ENCODE measurements around the gene CPVL.
"Not testable (repeated sequence)": the region's sequence is repeated elsewhere in the genome, so short reads cannot be mapped to it uniquely, and the experiment has no call there.

Gene CPVL

DNA sequence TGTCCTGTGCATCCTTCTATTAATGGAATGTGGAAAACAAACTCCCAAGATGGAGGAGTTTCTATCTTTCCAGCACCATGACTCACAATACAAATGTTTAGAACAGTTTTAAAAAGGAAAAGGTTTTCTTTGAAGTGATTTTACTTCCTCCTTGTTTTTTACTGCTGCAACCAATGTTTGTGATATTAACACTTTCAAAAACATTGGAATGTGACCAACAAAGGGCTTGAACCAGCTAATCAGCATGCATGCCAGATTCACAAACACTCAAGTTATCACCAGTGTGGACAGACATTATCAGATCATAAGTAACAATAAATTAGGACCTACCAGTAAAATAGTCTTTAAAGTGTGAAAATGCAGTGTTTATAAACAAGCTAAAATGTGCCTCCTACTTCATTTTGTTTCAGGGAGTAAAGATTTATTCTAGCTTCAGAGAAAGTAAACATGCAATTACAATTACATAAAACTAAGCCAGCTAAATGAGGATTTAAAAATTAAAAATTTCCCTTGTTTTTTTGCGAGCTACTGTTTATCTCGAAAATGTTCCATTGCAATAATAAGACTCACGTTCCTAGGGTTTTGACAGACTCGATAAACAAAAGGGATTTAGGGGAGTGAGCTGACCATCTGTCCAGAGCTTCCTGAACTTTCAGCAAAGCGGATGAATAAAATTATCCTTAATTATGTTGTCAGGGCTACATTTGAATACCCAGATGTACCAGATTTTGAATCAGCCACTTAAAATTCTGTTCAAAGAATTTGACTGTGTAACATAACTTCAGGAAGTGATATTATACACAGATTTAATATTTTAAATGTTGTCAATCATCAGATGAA is 29.8 kb downstream of the CPVL start:
- no peak for DNase-seq

DNA sequence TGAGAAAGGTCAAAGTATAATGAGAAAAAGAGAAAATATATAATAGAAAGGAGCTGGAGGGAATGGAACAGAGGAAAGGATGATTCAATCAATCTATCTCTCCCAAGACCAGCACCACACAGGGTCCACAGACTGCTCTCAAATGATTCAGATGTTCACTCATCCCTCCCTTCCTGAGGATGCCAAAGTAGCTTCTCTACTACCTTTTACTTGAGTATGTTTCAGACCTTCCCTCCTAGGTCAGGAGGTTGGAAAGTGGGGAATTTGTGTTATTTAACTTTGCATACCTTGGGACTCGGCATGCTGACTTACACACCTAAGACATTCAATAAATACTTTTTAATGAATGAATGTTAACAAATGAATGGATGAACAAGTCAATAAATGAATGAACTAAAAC is 30.6 kb downstream of the CPVL start:
- no peak for DNase-seq

DNA sequence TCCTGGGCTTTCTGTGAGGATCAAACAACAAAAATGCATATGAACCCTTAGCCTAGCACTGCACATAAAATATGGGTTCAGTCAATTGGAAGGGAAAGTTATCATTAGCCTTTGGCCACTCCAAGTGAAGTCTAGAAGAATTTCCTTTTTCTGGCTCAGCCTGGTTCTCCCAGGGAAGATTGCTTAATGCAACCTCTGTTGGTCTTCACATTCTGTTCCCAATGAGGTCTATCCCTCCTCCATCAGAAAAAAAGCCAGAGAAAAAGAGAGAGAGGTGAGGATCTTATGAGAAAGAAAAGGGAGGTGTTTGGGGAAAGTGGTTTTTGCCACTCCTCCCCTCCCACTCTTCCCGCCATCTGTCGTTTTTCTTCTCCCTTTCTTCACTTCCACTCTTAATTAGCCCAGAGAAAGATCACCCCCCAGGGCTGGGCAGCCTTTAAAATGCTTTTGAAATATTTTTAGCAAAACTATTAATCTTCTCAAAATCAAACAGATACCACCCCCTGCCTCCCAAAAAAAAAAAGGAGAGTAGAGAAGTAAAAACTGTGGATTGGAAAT is 31.1 kb downstream of the CPVL start:
- peak; percentile 19 for DNase-seq

DNA sequence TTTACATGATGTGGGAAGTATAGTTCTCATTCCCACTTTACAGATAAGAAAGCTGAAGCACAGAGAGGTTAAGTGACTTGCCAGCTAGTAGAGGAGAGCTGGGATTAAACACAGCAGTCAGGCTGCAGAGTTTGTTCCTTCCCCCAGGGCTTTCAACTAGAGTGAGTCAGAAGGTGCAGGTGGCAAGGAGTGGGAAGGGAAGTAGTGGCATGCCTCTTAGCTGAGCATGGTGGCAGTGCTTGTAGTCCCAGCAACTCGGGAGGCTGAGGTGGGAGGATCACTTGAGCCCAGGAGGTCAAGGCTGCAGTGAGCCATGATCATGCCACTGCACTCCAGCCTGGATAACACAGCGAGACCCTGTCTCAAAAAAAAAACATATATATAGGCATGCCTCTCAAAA is 32.1 kb downstream of the CPVL start:
- DNase-seq, result not testable (repeated sequence)

DNA sequence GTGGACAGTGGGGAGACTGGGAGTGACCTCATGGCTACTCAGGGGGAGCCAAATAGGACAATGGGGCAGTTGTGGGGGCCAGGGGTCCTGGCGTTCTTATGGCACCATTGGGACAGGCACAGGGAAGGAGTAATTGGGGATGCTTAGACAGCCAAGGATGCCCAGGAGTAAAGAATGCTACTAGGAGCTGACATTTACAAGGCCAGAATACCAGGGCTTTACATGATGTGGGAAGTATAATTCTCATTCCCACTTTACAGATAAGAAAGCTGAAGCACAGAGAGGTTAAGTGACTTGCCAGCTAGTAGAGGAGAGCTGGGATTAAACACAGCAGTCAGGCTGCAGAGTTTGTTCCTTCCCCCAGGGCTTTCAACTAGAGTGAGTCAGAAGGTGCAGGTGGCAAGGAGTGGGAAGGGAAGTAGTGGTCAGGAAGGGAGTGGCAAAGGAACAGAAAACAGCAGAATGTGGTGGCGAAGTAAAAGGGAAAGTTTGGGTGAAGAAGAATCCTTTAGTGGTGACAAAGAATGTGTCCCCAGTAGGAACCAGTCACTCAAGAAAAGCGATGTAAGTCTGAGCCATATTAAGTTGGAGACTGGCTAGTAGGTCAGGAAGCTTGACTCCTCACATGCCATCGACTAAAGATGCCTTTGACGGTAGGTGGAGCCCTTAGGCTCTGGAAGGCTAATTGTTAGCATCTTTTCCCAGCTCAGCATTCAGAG is 32.8 kb downstream of the CPVL start:
- no peak for DNase-seq

DNA sequence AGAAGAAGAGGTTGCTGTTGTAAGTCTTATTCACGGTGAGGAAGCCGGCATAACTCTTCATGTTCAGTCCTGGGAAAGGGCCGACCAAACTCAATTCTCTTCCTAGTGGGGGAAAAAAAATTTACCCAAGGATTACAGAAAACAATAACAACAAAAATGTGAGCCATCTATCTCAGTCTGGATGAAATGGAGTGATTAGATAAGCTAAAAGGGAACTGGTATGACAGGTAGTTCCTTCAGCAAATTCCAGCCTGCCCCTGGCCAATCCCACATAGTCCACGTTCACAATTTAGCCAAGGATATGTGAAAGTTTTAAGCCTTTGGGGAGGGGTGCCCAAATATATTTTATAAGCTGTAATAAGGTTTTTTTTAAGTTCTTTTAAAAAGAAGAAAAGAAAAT is 33.6 kb downstream of the CPVL start:
- no peak for DNase-seq

DNA sequence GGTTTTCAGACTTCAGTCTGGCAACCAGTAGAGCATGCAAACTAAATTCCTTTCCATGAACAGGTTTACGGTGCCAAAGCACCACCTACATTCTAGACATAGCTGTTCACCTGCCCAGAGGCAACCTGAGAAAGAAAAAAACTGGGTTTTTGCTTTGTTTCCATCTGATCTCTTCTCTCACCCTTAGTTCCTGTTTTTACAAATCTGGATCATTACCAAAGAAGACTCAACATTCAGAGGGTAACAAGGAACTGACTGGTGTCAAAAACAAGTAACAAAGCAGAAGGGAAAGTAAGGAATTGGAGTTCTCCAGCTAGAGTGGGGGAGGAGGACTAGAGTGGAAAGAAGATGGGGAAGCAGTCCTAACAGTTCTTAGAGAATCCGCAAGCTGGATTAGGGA is 36.4 kb downstream of the CPVL start:
- no peak for DNase-seq

DNA sequence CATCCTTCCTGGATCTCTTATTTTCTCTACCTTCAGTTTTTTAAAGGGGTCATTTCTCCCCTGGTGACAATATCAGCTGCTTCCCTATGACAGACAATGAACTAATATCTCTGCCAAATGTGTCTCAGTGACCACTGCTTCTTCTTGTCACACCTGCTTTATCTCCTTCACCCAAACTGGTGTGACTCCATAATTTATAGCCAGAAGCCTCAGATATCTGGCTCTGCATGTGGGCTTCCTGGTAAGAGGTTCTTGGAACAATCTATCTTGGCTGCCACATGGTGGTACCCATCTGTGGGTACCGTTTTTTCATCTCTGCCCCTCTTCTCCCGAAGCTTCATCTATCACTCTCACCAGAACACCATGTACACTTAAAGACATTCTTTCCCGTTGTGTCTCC is 37.0 kb downstream of the CPVL start:
- no peak for DNase-seq

DNA sequence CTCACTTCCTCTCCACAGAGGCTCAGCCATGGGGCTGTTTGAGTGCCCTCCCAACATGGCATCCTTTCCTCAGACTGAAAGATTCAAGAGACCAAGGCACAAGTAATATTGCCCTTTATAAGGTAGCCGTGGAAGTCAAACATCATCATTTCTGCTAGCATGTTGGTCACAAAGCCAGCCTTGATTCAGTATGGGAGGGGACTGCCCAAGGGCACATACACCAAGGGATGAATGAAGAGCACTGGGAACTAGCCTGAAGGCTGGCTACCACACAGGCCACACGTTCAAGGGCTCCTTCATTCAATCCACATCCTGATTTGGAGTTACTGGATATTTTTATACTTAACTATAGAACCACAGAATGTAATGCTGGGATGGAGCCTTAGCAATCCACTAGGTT is 39.3 kb downstream of the CPVL start:
- DNase-seq, result no peak

DNA sequence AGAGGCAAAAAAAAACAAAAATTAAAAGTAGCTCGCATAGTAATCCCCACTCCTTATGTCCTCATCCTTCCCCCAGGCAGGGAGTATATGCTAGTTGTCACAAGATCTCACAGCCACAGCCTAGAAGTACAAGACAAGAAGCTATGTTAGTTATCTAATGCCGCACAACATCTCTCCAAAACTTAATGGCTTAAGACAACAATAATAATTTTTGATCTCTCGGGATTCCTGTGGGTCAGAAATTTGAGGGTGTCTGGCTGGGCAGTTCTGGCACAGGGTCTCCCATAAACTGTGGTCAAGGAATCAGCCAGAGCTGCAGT is 39.7 kb downstream of the CPVL start:
- DNase-seq, result no peak

DNA sequence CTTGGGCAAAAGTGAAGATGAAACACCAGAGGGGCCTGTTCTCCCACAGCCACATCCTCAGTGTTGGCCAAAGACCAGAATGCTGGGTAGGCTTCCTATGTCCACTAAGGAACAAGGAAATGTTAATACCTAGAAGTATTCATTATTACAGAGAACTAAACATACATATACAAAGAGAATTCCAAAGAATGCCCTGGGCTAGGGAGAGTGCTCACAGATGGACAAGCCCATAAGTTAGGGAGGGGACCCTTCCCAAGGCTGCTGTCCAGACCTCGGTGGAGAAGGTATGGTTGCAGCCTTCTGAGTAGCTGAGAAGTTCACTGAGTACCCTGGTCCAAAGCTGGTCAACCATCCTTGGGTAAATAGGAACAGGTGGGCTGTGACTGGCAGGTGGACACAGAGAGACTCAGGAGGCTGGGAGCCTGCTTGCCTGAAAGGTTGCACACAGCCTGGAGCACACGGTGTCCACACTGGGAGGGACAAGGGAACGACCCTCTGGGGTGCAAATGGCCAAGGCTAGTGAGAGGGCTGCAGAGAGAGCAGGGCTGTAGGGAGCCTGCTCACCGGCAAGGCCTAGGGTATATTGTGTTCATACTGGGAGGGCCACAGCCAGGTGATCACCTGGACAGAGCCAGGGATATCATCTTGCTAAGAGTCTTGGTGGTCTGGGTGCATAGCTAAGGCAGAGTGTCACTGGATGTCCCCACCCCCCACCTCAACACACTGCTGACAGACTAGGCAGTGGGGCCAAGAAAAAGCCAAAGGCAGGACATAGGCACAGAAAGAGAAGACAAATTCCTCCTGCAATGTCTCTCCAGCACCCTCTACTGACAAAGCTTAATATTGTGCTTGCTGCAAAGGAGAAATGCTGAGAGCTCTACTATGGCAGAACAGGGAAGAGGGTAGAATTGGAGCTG is 40.3 kb downstream of the CPVL start:
- peak; percentile 39 for DNase-seq

DNA sequence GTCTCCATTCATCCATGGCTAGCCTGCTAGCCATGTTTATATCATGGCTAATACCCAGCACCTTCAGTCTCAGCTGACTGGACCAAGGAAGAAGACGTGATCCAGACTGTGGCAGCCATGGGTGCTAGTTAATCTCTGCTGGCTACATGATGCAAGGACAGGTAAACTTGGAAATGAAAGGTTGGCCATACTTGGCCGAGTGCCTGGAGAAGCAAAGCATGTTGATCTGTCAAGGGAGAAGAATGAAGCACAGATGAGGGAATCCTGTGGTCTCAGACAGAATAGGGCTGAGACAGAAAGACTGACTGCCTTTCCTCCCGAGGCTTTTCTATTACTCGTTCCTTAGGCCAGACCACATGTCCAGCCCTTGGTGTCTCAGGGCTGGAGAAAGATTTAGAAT is 41.1 kb downstream of the CPVL start:
- DNase-seq, result no peak

DNA sequence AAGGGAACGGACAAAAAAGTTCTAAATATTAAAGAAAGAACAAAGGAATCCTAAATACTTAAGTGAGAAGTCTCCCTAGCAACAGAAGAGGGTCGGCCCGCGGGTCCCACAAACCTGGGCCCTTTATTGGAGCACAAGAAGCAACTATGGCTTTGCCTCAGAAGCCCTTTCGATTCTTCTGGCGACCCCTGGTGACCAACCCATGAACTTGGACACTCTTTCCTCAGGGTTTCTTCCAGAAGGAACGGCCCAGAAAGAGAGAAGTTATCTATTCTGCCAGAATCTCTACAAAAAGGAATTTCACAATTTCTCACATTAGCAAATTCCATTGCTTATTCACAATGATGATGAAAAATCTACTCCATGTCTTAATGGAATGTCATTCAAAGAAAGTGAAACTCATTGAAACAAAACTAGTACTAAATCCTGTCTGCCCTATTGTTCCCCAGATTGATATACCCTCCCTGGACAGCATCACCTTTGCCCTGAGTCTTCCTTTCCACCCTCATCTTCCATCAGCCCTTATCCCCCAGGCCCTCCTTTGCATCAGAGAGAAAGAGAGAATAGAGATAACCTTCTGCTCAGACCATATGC is 43.7 kb downstream of the CPVL start:
- no peak for DNase-seq

DNA sequence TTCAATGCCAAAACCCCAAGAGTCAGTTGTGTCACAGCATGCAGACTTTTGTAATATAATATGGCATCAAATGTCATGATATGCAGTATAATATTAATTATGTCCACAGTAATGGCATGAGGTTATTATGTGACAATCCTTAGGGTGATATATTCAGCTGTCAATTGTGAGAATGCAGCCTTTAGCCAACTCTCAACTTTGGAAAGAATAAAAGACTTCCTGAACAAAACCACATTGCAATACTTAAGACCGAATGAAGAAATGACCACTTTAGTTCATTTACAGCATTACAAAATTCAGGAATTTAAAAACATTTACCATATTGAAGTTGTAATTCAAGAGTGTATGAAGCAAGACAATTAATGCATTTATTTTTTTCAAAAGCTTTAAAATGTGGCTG is 45.4 kb downstream of the CPVL start:
- DNase-seq, result no peak

DNA sequence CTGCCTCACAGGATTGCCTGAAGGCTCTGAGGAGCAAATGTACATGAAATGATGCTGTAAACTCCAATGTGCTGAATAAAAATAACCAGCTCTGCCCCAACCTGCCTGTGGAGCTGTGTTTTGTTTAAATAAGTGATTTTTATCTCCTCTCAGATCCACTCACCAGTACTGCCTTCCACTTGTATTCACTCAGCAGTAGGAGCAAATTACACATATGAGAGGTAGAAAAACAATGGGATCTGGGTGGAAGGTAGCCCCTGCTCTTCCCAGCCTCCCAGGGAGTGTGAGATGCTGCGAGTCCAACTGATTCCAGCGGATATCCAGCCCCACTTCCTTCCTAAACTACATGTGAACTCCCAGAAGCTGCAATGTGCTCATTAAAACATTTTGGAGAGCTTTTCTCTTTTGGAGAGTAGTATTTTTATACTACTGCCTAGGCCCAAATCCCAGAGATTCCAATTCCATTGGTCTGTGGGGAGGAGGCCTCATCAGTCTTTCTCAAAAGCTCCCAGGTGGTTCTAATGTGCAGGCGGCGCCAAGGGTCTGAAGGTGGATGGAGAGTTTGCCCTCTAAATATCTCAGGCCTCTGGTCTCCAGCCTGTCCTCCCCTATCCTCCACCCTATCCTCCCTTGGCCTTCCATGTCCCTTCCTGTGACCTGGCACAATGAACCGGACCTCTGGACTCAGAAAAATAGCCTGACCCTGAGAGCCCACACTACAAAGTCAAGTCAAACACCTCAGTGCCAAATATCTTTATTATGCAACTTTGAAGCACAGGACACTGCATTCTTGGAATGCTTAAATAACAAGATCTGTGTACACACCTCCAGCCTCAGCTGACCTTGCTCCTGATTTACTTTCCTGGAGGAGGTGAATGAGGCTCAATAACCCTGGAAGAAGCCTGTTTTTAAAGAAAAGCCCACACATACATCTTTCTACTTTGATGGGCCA is 46.2 kb downstream of the CPVL start:
- no peak for DNase-seq

DNA sequence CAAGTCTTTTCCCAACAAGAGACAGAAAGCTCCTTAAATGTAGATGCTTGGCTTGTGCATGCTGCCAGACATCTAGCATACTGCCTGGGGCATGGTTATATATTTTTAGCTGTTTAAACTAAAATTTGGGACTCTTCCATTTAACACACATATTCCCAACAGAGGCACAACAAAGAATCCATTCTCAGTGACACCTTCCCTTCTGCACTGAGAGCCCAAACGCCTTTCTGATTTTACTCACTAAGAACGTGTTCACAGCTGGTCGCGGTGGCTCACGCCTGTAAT is 49.9 kb downstream of the CPVL start:
- DNase-seq, result no peak

DNA sequence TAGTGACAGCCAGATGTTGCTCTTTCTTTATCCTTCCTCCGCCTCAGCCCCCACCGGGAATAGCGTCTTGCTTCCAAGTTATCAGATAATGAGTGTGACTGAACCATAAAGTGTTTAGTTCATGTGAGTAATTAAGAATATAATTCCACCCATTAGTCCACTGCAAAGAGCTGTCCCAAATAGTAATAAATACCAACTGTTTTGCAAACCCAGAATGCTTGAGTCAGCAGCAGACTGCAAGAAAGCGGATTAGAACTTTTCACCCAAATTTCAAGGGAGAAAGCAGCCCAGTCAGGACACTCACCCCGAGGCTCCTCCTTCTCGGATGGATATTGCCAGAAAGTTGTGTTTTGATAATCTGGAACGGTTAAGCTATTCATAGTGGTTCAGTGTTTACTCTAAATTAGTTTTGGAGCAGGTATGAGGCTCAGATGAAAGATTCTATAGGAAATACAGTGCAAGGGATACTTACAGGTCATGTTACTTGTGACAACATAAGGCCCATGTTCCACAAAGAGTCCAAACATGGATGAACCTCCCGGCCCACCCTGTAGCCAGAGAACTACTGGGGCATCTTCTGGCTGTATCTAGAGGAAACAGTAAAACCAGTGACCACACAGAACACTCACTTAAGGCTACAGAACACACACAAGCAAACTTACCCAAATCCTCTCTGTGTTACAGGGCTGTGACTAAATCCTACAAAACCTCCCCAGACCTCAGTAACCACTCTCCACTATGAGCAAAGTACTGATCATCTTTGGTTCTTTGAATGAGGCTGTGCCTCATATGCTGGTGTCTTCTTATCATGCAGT is 50.5 kb downstream of the CPVL start:
- no peak for DNase-seq

DNA sequence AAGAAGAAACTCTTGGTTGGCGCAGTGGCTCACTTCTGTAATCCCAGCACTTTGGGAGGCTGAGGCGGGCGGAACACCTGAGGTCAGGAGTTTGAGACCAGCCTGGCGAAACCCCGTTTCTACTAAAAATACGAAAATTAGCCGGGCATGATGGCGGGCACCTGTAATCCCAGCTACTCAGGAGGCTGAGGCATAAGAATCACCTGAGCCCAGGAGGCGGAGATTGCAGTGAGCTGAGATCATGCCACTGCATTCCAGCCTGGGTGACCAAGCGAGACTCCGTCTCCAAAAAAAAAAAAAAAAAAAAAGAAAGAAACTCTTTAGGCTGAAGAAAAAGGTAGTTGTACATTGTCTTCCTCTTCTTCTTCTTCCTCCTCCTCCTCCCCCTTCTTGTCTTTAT is 53.2 kb downstream of the CPVL start:
- not testable (repeated sequence) for DNase-seq

DNA sequence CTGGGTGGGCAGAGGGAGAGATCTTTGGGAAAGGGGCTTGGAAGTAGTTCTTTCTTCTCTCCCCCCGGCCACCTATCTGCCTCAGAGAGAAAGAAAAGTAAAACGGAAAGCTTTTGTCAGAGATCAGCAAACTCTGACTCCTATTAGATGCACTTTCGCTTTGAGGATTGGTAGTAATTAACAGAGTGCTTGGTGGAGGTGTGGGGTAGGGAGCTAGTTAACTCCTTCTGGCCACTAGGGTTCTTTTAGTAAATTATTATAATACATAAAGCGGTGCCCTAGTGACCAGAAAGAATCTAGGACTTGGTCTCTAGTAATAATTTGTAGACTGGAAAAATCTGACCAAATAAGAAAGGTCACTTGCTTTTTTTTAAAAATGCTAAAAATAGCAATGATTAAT is 54.6 kb downstream of the CPVL start:
- no peak for DNase-seq

DNA sequence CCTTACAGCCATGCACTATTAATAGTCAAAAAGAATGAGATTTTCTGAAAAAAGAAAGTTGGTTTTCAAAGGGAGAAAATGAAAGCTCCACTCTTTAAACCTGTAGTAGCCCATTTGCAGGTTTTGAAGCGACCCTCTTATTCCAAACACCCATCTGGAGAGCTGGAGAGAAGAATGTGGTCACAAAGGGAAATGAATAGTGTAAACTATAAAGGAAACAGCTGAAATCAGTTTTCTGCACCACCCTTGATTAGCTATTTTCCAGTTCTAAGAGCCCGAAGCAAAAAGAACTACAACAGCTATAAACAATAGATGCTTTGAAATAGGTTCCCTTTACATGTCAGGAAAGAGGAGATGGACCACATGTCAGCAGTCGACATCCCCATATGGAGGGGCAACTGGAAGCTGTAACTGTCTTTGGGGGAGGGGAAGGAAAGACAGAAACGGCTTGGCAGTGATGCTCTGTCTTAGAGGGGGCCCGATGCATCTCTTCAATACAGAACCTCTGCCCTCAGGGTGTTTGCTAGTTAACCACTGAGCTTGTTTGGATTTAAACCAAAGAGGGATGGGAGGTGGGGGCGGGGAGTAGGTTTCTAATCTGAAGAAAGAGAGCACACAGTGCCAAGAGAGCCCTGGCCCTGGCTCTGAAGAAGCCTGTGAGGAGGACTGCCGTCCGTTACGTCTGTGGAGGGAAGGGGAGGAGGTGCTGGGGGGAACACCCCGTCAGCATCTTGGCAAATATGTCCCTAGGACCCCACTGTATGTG is 55.3 kb downstream of the CPVL start:
- no peak for DNase-seq
